Measurements from ENCODE around the gene GINS3. TPM values are rescaled to one million over a fixed set of nuclear protein-coding genes. Genes with fewer than 3 reads are reported as not detected.

GINS3 gene
- total RNA-seq, 1 donor from 2014 or later: 1.1 TPM

- DNase-seq (ENCODE audit: low read depth): no peak
- no peak for FAIRE-seq
- TF ChIP-seq CTCF (IDR thresholded peaks at IDR 0.05; ENCODE audit: insufficient read depth, low read length, severe bottlenecking): no peak
Measured at GRCh38 chr16:58352690-58353089, 39.6 kb upstream of the GINS3 start.

GRCh38 chr16:58360041-58360634 lies 32.1 kb upstream of the GINS3 start:
- DNase-seq (ENCODE audit: low read depth) (no peak), FAIRE-seq (no peak)
- Histone ChIP-seq H3K27me3 (ENCODE audit: control insufficient read depth, insufficient read depth, low read length) (no peaks in the 10 kb centered on the region), H3K4me3 (ENCODE audit: low read depth, low read length) (no peak overlapping the region), H3K36me3 (ENCODE audit: control insufficient read depth, insufficient read depth, low read length) (no peaks in the 10 kb centered on the region)
- no peak for TF ChIP-seq CTCF (IDR thresholded peaks at IDR 0.05; ENCODE audit: insufficient read depth, low read length, severe bottlenecking)

More at GRCh38 chr16:58352690-58353089, 39.6 kb upstream of the GINS3 start:
- Histone ChIP-seq H3K4me3 (ENCODE audit: low read depth, low read length) (no peak overlapping the region), H3K27me3 (ENCODE audit: control insufficient read depth, insufficient read depth, low read length) (peaks cover 2% of the 10 kb centered on the region), H3K36me3 (ENCODE audit: control insufficient read depth, insufficient read depth, low read length) (no peaks in the 10 kb centered on the region)

GRCh38 chr16:58361726-58362125 lies 30.5 kb upstream of the GINS3 start:
- FAIRE-seq (no peak), DNase-seq (ENCODE audit: low read depth) (no peak)
- Histone ChIP-seq H3K36me3 (ENCODE audit: control insufficient read depth, insufficient read depth, low read length) (no peaks in the 10 kb centered on the region), H3K27me3 (ENCODE audit: control insufficient read depth, insufficient read depth, low read length) (no peaks in the 10 kb centered on the region), H3K4me3 (ENCODE audit: low read depth, low read length) (no peak overlapping the region)
- no peak for TF ChIP-seq CTCF (IDR thresholded peaks at IDR 0.05; ENCODE audit: insufficient read depth, low read length, severe bottlenecking)

GRCh38 chr16:58363746-58364393 lies 28.4 kb upstream of the GINS3 start:
- Histone ChIP-seq H3K4me3 (ENCODE audit: low read depth, low read length) (no peak overlapping the region), H3K27me3 (ENCODE audit: control insufficient read depth, insufficient read depth, low read length) (no peaks in the 10 kb centered on the region), H3K36me3 (ENCODE audit: control insufficient read depth, insufficient read depth, low read length) (no peaks in the 10 kb centered on the region)
- DNase-seq (ENCODE audit: low read depth) (no peak), FAIRE-seq (no peak)
- TF ChIP-seq CTCF (IDR thresholded peaks at IDR 0.05; ENCODE audit: insufficient read depth, low read length, severe bottlenecking): no peak

GRCh38 chr16:58365623-58366022 lies 26.6 kb upstream of the GINS3 start:
- DNase-seq (ENCODE audit: low read depth): peak; percentile 74
- no peaks in the 10 kb centered on the region for H3K27me3 ChIP-seq (ENCODE audit: control insufficient read depth, insufficient read depth, low read length)
- TF ChIP-seq CTCF (IDR thresholded peaks at IDR 0.05; ENCODE audit: insufficient read depth, low read length, severe bottlenecking): no peak
- no peaks in the 10 kb centered on the region for H3K36me3 ChIP-seq (ENCODE audit: control insufficient read depth, insufficient read depth, low read length)
- H3K4me3 ChIP-seq (ENCODE audit: low read depth, low read length): no peak overlapping the region
- no peak for FAIRE-seq
